OCI-LY3 (cell line): ENCODE data around the gene CLEC20A.
"Not testable (repeated sequence)": the region's sequence is repeated elsewhere in the genome, so short reads cannot be mapped to it uniquely, and the experiment has no call there.

Experiments
- CTCF ChIP-seq: fragments of 200-600, 300-600 bp; sonication (generic); IDR thresholded peaks from 2 replicates; pipeline ENCODE4 v1.5.1; 2014; ENCODE audit warnings: antibody characterized with exemption, low read length, low read depth
- EZH2phosphoT487 ChIP-seq: fragments of 200-600 bp; shearing (Covaris generic); IDR thresholded peaks from 2 replicates; pipeline ENCODE4 v1.6.1; 2018; ENCODE audit warnings: antibody characterized with exemption, mixed run types, low read depth

DNA sequence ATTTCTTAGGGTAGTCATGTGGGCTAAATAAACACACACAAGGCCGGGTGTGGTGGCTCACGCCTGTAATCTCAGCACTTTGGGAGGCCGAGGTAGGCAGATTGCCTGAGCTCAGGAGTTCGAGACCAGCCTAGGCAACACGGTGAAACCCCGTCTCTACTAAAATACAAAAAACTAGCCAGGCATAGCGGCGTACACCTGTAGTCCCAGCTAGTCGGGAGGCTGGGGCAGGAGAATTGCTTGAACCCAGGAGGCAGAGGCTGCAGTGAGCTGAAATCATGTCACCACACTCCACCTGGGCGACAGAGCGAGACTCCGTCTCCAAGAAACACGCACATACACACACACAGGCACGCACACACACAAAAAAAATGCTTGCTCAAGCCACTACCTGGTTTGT lies 6.6 kb upstream of the CLEC20A start:
- not testable (repeated sequence) for TF ChIP-seq CTCF, EZH2phosphoT487
